GM19455 (cell line): Measurements from ENCODE around the gene GLS.
"Not testable (repeated sequence)": the region's sequence is repeated elsewhere in the genome, so short reads cannot be mapped to it uniquely, and the experiment has no call there.

Source experiments
- ATAC-seq: cut with Tn5 transposase; IDR thresholded peaks from one replicate; pipeline ENCODE4 v1.9.1; 2021; ENCODE audit not compliant: unreplicated experiment

GLS gene

GRCh38 chr2:190882856-190883582 is 2.4 kb downstream of the GLS start:
- no peak for ATAC-seq

DNA sequence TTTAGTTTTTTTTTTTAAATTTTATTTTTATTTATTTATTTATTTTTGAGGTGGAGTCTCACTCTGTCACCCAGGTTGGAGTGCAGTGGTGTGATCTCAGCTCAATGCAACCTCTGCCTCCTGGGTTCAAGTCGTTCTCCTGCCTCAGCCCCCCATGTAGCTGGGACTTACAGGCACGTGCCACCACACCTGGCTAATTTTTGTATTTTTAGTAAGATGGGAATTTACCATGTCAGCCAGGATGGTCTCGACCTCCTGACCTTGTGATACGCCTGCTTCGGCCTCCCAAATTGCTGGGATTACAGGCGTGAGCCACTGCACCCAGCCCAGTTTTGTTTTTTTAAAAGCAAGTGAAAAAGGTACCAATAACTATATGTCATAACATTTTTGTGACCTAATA is 5.2 kb downstream of the GLS start:
- not testable (repeated sequence) for ATAC-seq

- peak; percentile 71 for ATAC-seq
These were observed 6.5 kb downstream of the GLS start for GRCh38 chr2:190887089-190887488.

- ATAC-seq, result no peak
These were observed 7.8 kb downstream of the GLS start for GRCh38 chr2:190888449-190888848.

DNA sequence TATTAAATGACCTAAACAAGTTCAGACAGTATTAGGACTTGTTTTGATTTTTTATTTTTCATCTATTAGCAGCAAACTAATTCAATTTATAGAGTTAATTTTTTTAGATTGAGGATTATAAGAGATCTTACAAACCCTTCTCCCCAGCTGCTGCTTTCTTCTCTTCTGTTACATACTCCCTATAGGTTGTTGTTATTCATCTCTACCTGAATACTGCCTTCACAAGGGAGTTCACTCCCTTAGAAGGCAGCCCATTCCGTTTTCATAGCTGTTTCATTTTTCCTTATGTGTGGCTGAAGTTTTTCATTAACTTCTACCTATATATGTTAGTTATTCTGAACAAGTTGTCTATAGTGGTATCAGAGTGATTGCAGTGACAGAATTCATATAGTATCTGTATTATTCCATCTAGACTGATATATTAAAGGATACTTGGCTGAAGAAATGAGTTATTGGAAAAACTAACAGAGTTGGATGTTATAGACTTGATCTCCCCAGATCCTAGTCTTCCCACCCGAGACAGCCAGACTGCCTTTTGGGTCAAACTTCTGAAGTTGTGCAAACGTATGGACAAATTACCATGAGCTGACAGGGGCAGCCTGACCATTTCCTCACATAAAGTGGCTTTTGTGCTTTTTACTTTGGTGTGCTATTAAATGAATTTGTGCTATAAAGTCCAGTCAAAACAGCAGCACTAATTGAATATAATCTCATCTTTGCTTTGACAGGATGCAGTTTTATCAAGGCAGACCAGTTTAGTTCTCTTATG is 8.7 kb downstream of the GLS start:
- no peak for ATAC-seq

DNA sequence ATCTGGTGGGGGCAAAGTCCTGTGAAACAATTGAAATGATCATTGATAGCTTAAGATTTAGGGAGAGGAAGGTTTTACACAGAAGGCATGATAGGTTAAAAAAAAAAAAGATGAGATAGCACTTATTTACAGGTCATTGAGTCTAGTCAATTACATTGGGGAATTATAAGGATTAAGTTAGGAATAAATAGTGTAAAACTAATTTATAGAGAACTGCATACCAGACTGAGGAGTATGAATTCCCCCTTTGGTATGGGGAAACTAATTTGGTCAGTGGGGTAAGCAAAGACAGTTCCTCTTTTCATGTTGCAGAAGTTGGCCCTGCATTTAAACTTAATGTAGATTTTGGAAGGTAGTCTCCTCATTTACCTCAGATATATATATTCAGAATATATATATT is 10.8 kb downstream of the GLS start:
- no peak for ATAC-seq

GRCh38 chr2:190891889-190892288 is 11.3 kb downstream of the GLS start:
- no peak for ATAC-seq

DNA sequence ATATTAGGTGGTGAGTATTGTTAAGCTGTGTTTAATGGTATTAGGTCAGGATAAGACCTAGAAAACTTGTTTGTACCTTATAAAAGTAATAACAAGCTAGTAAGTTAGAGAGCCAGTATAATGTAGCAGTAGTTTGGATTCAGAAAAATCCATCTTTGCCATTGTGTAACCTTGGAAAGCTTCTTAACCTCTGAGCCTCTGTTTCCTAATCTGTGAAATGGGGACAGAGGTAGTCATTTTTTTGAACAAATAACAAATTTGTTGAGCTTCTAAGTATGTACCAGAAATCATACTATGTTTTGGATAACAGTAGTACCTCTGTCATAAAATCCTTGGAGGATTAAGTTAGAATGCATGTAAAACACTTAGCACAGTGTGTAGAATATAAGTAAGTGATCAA is 12.5 kb downstream of the GLS start:
- no peak for ATAC-seq

- no peak for ATAC-seq
These were observed 15.9 kb downstream of the GLS start for GRCh38 chr2:190896477-190896876.

GRCh38 chr2:190903693-190904450 is 23.3 kb downstream of the GLS start:
- no peak for ATAC-seq

- ATAC-seq, result no peak
These were observed 24.1 kb downstream of the GLS start for GRCh38 chr2:190904640-190905261.

DNA sequence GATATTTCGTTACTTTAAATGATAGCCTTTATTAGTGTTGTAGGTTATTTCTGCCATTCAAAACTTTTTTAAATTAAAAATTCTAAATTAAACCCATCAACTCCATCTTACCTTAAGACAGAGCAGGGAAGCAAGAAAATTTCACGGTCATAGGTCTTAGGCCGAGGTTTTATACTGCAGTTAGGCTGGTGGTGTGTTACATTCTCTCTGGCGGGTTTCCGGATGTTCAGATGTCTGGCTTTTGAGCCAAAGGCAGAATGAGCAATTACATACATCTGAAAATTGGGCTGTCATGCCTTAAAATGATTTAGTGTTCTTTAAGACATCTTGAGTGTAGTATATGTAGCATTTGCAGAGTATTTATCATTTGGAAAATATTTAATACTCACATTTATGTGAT is 27.9 kb downstream of the GLS start:
- ATAC-seq, result no peak

DNA sequence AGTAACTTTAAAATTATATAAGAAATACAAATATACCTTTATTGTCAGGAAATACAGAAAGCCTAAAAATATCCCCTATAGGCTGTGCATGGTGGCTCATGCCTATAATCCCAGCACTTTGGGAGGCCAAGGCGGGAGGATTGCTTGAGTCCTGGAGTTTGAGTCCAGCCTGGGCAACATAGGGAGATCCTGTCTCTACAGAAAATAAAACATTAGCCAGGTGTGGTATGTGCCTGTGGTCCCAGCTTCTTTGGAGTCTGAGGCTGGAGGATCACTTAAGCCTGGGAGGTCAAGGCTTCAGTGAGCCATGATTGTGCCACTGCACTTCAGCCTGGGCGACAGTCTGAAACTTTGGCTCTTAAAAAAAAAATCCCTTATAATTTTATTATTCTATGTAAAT is 29.1 kb downstream of the GLS start:
- ATAC-seq, result no peak

GRCh38 chr2:190910341-190911136 is 29.9 kb downstream of the GLS start:
- no peak for ATAC-seq

GRCh38 chr2:190911813-190912212 is 31.2 kb downstream of the GLS start:
- ATAC-seq, result no peak

GRCh38 chr2:190912726-190913125 is 32.1 kb downstream of the GLS start:
- no peak for ATAC-seq

DNA sequence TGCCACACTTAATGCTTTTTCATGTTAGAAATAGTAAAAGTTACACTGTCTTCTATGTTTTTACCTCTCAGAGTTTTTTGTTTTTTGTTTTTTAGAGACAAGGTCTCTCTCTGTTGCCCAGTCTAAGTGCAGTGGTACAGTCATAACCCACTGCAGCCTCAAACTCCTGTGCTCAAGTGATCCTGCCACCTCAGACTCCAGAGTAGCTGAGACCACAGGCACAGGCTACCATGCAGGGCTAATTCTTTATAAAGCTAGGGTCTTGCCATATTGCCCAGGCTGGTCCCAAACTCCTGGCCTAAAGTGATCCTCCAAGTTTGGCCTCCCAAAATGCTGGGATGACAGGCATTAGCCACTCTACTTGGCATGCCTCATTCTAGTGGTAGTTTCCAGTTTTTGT is 33.1 kb downstream of the GLS start:
- no peak for ATAC-seq

DNA sequence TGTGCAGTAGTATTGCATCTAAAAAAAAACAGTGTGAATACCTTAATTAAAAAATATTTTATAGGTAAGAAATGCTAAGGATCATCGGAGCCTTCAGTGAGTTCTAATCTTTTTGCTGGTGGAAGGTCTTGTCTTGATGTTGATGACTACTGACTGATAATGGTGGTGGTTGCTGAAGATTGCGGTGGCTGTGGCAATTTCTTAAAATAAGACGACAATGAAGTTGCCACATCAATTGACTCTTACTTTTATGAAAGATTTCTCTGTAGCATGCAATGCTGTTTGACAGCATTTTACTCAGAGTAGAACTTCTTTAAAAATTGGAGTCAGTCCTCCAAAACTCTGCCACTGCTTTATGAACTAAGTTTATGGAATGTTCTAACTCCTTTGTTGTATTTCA is 36.2 kb downstream of the GLS start:
- no peak for ATAC-seq

GRCh38 chr2:190920085-190920484 is 39.5 kb downstream of the GLS start:
- no peak for ATAC-seq

DNA sequence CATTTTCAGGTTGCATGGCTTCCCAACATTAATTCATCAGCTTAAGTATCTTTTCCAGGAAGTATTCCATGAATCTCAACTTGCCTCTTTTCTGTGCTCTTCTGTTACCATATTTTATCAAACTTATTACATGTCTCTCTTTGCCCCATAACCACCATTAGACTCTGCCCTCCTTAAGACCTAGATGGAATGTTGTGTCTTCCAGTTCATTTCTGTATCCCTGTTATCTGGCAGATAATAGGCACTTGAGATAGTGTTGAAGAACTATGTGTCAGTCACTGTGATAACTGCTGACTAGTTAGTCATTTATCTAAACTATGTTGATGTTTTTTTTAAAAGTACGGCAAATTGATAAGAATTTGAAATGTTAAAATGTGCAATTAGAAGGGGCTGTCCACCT is 41.8 kb downstream of the GLS start:
- no peak for ATAC-seq

- ATAC-seq, result no peak
These were observed 46.7 kb downstream of the GLS start for GRCh38 chr2:190927301-190927700.
